ENCODE measurements around the gene ACTG2. TPM values are rescaled to one million over a fixed set of nuclear protein-coding genes. Genes with fewer than 3 reads are reported as not detected.
"Not testable (repeated sequence)": the region's sequence is repeated elsewhere in the genome, so short reads cannot be mapped to it uniquely, and the experiment has no call there.

The ACTG2 gene
- total RNA-seq, 1 donor from 2014 or later: 3.9 TPM

- no peak for DNase-seq (ENCODE audit: low spot score)
- intact Hi-C loops (cut with DNase I): no loop called here
These were observed 2.3 kb upstream of the ACTG2 start for GRCh38 chr2:73890301-73891092.

GRCh38 chr2:73891276-73891901, 1.4 kb upstream of the ACTG2 start:
- DNase-seq (ENCODE audit: low spot score): no peak
- intact Hi-C loops (cut with DNase I): no loop called here

- DNase-seq (ENCODE audit: low spot score): no peak
- intact Hi-C loops (cut with DNase I): no loop called here
These were observed 1.1 kb downstream of the ACTG2 start for GRCh38 chr2:73893764-73894474.

DNA sequence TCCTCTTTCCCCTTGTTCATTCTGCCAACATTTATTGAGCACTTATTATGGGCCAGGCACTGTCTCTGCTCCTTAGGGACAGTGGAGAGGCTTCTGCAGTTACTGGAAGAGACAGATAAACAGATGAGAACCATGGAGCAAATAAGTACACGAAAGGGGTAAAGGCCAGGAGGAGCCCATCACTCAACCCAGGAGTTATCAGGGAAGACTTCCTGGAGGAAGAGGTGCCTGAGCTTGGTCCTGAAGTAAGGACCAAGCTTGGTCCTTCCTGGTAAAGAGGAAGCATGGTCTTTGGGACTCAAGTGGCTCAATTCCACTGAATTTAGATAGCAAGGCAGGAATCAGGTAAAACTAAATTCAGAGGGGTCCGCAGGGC, 1.7 kb downstream of the ACTG2 start:
- intact Hi-C loops (cut with DNase I): no loop called here
- no peak for DNase-seq (ENCODE audit: low spot score)

DNA sequence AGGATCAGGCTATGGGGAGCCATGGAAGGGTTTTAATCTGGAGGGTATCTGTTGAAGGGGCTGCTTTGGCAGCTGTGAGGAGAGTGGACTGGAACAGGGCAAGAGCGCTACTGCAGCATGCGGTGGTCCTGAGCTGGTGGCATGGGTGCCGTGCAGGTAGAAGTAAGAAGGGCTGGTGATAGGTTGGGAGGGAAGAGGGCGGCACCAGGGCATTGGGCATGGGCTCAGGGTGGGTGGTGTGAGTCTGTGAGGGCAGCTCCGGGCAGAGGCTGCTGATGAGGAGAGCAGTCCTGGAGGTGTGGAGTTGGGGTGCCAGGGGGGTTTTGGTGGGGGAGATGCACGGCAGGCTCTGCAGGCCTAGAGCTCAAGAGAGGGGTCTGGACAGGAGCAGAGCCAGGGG, 2.1 kb downstream of the ACTG2 start:
- intact Hi-C loops (cut with DNase I): no loop called here
- no peak for DNase-seq (ENCODE audit: low spot score)

DNA sequence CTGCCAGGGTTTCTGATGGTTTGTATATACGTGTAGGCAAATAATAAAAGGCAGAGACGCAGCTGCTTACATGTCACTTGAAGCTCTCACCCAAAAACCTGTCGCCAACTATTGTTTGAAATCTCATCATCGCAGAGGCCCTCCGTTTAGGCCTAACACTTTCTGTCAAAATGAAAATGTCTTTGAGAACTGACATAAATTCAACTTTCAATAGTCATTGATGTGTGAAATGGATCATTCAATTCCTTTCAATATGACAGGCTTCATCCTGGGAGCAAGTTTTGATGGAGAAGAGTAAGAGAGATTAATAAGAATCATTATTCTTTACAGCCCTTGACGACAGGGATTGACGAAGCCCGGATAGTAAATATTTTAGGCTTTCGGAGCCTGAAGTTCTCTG, 2.7 kb downstream of the ACTG2 start:
- intact Hi-C loops (cut with DNase I): no loop called here
- no peak for DNase-seq (ENCODE audit: low spot score)

DNA sequence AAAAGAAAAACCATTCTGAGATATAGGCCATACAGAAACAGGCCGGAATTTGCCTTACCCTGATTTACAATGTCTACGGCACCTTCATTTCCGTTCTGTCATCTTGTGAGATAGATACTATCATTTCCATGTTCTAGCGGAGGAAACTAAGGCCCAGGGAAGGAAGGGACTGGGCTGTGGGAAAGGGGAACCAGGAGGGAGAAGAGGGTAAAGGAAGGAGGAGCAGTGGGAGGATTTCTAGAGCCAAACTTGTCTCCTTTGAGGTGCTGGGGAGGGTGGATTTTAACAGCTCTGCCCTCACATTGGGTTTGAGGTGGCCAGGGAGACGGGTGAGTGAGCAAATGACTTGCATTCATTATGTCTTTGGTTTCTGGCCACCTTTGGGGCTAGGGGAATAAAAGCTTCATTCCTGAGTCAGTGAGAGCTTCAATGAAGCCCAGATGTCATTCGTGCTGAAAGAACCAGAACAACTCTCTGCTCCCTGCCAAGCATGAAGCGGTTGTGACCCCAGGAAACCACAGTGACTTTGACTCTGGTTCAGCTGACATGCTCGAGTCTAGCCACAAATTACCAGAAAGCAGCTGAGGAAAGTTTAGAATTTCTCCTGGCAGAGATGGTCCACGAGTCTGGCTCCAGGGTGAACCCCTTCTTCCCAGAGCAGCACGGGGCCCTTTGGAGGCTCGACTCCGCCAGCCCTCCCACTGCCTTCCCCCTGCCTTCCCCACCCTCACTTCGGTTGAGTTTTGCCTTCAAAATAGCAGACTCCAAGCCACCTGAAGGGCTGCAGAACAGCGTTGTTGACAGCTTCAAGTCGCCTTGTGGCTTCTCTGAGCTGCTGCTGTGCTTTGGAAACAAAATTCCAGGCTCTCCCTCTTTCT, 3.8 kb downstream of the ACTG2 start:
- no peak for DNase-seq (ENCODE audit: low spot score)
- intact Hi-C loops (cut with DNase I): no loop called here

GRCh38 chr2:73897240-73897583, 4.4 kb downstream of the ACTG2 start:
- DNase-seq (ENCODE audit: low spot score): no peak
- intact Hi-C loops (cut with DNase I): no loop called here

GRCh38 chr2:73897934-73898333, 5.1 kb downstream of the ACTG2 start:
- DNase-seq (ENCODE audit: low spot score): no peak
- intact Hi-C loops (cut with DNase I): no loop called here

- intact Hi-C loops (cut with DNase I): no loop called here
- no peak for DNase-seq (ENCODE audit: low spot score)
These were observed 7.1 kb downstream of the ACTG2 start for GRCh38 chr2:73899801-73900336.

DNA sequence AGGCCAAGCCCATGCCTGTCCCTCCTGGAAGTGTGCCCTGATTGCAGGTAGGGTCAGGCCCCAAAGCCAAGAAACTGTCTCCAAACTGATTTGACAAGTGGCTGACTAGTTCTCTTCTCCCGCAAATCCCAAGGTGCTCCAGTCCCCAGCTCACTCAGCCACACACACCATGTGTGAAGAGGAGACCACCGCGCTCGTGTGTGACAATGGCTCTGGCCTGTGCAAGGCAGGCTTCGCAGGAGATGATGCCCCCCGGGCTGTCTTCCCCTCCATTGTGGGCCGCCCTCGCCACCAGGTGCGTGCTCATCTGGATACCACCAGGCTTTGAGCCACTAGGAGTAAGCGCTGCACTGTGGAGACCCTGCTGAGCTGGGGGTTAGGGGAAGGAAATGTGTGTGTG, 8.3 kb downstream of the ACTG2 start:
- intact Hi-C loops (cut with DNase I): no loop called here
- no peak for DNase-seq (ENCODE audit: low spot score)

DNA sequence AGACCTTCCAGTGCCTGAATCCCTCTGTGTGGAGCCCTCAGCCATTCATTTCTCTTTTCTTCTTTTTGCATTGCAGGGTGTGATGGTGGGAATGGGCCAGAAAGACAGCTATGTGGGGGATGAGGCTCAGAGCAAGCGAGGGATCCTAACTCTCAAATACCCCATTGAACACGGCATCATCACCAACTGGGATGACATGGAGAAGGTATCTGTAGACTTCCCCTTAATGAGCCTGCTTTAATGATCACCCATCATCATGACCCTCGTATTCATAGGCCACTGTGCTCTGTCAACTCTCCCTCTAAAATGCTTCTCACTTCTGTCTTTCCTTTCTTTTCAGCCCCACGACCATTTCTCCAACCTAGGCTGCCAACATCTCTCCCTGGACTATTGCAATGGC, 9.5 kb downstream of the ACTG2 start:
- intact Hi-C loops (cut with DNase I): no loop called here
- DNase-seq (ENCODE audit: low spot score): no peak

- intact Hi-C loops (cut with DNase I): no loop called here
- DNase-seq (ENCODE audit: low spot score): no peak
These were observed 10.5 kb downstream of the ACTG2 start for GRCh38 chr2:73903313-73903712.

DNA sequence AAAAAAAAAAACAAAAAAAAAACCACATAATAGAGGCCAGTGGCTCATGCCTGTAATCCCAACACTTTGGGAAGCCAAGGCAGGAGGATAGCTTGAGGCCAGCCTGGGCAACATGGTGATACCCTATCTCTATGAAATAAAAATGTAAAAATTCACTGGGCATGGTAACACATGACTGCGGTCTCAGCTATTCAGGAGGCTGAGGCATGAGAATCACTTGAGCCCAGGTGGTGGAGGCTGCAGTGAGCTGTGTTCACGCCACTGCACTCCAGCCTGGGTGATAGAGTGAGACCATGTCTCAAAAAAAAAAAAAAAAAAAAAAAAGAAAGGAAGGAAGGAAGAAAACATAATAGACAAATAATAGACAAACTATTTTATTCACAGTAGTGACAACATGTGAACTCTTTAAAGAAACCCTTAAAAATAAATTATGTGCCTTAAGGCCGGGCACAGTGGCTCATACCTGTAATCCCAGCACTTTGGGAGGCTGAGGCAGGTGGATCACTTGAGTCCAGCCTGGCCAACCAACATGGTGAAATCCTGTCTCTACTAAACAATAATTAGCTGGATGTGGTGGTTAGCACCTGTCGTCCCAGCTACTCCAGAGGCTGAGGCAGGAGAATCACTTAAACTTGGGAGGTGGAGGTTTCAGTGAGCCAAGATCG, 11.3 kb downstream of the ACTG2 start:
- intact Hi-C loops (cut with DNase I): not testable (repeated sequence)

DNA sequence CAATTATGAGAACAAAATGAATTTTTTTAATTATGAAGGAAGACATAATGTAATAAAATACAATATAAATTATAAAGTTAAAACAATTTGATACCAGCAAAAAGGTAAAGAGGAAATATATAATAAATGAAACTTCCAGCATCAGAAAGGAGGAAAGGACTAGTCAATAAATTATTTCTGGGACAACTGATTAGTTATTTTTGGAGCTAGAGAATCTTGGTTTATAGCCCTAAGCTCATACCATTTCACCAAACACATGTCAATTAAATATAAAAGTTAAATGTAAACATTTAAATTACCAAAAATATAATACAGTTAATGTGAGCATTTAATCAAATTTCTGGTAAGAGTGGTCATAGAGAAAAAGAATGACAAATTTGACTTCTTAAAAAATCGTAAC, 12.1 kb downstream of the ACTG2 start:
- no peak for DNase-seq (ENCODE audit: low spot score)
- intact Hi-C loops (cut with DNase I): no loop called here

More for the DNA sequence above, 11.3 kb downstream of the ACTG2 start:
- not testable (repeated sequence) for DNase-seq (ENCODE audit: low spot score)

DNA sequence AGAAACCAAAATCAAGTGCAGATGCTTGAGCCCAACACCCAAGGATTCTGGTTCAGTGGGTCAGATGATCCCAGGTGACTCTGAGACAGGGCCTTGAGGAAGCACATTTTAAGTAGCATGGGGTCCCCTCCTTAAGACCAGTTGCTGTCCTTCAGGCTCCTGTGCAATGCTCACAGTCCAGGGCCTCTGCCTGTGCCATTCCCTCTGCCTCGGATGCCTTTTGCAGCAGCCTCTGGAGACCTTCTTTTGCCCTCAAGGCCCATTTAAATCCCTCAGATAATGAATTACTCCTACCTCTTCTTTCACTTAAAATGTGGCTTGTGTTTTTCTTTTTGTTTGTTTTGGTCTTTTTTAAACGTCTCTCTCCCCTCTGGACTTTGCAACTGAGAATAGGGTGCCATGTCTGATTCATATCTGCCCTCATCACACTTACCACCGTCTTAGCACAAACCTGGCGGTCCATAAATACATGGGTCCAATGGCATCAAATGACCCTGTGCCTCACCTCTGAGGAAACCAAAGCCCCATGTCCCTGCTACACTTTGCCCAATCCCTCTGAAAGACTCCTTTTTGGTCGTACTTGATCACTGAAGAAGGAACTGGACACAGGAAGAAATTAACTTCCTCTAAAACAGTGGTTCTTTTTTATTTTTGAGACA, 14.2 kb downstream of the ACTG2 start:
- no peak for DNase-seq (ENCODE audit: low spot score)
- intact Hi-C loops (cut with DNase I): no loop called here

- intact Hi-C loops (cut with DNase I): no loop called here
- no peak for DNase-seq (ENCODE audit: low spot score)
These were observed 15.1 kb downstream of the ACTG2 start for GRCh38 chr2:73907840-73908452.
